Astrocyte (in vitro differentiated cells and primary cell): ENCODE results near the gene ZNF558.

Experiments
- EZH2 ChIP-seq: IDR thresholded peaks from 2 replicates; pipeline ENCODE4 v1.6.1; 2012; ENCODE audit warnings: mild to moderate bottlenecking, low read length, inconsistent platforms; ENCODE audit not compliant: insufficient read depth
- TF ChIP-seq, protein P1 (sequence below): IDR thresholded peaks from 2 replicates; pipeline ENCODE4 v1.5.1; 2011; ENCODE audit warnings: low read depth, mild to moderate bottlenecking, inconsistent platforms, low read length, moderate library complexity; ENCODE audit not compliant: insufficient read depth

DNA sequence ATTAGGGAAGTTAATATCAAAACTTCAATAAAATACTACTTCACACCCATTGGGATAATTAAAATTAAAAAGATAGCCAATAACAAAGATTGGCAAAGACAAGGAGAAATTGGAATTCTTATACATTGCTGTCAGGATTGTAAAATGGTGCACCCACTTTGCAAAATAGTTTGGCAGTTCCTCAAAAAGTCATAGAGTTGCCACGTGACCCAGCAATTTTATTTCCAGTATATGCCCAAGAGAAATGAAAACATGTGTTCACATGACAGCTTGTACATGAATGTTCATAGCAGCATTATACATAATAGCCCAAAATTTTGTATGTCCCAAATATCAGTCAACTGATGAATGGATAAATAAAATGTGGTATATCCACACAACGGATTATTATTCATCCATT, 3.3 kb upstream of the ZNF558 start:
- TF ChIP-seq, protein P1, sequence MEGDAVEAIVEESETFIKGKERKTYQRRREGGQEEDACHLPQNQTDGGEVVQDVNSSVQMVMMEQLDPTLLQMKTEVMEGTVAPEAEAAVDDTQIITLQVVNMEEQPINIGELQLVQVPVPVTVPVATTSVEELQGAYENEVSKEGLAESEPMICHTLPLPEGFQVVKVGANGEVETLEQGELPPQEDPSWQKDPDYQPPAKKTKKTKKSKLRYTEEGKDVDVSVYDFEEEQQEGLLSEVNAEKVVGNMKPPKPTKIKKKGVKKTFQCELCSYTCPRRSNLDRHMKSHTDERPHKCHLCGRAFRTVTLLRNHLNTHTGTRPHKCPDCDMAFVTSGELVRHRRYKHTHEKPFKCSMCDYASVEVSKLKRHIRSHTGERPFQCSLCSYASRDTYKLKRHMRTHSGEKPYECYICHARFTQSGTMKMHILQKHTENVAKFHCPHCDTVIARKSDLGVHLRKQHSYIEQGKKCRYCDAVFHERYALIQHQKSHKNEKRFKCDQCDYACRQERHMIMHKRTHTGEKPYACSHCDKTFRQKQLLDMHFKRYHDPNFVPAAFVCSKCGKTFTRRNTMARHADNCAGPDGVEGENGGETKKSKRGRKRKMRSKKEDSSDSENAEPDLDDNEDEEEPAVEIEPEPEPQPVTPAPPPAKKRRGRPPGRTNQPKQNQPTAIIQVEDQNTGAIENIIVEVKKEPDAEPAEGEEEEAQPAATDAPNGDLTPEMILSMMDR, result no peak
- no peak for TF ChIP-seq EZH2
